A549 treated with AZD9567 at 1 μM for 4 hours (cell line): ENCODE measurements around the gene TMC5. TPM values are rescaled to one million over a fixed set of nuclear protein-coding genes. Genes with fewer than 3 reads are reported as not detected.

Experiments used
- total RNA-seq: library from RNA; stranded (reverse); fragments of 200-300 nt; extraction: Qiagen RNA extraction; gene quantifications from 5 replicates; pipeline ENCODE4 v1.2.3, GENCODE V29; 2022; ENCODE audit not compliant: insufficient read depth

TMC5 gene, protein sequence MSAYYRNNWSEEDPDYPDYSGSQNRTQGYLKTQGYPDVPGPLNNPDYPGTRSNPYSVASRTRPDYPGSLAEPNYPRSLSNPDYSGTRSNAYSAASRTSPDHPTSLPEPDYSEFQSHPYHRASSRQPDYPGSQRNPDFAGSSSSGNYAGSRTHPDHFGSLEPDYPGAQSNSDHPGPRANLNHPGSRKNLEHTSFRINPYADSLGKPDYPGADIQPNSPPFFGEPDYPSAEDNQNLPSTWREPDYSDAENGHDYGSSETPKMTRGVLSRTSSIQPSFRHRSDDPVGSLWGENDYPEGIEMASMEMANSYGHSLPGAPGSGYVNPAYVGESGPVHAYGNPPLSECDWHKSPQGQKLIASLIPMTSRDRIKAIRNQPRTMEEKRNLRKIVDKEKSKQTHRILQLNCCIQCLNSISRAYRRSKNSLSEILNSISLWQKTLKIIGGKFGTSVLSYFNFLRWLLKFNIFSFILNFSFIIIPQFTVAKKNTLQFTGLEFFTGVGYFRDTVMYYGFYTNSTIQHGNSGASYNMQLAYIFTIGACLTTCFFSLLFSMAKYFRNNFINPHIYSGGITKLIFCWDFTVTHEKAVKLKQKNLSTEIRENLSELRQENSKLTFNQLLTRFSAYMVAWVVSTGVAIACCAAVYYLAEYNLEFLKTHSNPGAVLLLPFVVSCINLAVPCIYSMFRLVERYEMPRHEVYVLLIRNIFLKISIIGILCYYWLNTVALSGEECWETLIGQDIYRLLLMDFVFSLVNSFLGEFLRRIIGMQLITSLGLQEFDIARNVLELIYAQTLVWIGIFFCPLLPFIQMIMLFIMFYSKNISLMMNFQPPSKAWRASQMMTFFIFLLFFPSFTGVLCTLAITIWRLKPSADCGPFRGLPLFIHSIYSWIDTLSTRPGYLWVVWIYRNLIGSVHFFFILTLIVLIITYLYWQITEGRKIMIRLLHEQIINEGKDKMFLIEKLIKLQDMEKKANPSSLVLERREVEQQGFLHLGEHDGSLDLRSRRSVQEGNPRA
- 3.2 to 5.8 TPM (median 4.7 TPM) in 5 replicates for total RNA-seq

GRCh38 chr16:19417640-19418039 is at the start of gene TMC5:
TSS of gene TMC5 (plus strand) at chr16:19417883. CDS start at chr16:19440039, 22,156 bp downstream.

DNA sequence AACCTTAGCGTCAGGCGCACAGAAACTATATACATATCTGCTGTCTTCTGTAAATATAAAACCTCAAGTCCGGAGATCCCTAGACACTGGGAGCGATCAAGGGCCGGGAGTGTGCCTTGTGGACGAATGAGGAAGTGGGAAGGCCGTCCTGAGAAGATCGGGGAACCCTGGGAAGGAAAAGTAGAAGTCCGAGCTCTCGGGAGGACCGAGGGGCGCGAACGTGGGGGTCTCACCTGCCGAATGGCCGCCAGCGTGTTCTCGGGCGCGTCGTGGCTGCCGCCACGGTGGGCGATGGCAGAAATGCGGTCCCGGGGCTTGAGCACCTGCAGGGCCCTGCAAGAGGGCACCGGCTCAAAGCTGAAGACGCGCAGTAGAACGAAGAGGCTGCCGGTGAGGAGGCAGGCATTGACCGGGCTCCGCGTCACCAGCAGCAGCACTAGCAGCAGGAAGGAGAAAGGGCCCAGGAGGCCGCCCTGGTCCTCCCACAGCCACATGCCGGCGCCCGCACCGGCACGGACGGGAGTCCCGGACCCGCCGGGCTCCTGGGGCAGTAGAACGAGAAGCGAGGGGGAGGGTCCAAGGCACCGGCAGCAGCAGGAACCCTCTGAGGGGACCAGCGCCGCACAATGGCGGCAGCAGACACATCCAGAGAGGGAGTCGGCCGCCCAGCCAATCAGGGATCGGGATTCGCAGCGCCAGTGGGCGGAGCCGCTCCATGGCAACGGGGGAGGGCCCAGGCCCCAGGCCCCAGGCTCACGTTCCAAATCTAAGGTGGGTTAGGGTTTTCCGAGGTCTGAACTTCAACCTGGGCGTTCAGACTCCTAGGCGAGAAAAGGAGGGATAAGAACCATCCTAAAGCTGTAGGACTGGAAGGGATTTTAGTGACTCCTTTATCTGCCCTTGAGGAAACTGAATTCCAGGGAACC is 104.1 kb downstream of the TMC5 start, which contains the start of gene GDE1:
TSS of gene GDE1 (minus strand) at position 628 of the 926 bp plus-strand sequence. CDS start at position 494, 134 bp downstream.

DNA sequence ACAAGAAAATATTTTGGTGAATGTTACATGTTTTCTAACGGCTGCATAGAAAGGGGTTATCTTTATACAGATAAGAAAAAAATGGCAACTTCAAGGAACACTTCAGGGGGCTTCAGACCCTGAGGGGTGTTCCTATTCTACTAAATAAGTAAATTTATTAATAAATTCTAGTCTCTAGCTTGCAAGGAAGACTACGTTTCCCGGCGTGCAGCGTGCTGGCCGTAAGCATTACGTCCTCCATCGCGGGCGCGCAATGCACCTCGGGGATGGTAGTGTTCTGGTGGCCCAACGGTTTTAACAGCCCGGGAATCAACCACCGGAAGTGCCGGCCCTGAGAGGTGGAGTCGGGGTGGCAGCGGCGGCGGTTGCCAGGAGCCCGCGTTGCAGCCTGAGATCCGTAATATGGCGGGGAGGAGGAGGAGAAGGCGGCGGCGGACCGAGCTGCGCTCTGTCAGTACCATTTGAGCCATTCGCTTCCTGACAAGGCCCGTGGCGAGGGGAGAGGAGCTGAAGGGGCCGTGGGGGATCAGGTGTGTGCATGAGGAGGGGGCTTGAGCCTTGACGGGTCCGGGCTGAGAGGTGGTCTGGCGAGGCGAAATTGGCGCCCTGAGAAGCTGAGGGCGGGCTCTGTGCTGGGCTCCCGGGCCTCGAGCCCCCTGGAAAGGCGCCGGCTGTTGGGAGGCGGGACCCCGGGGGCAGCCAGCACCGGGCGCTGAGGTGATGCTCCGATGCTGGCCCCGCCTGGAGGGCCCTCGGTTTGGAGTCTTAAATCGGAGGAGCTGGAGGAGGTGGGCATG is 106.1 kb downstream of the TMC5 start, which contains the start of gene CCP110:
TSS of gene CCP110 (plus strand) at position 384 of the 797 bp plus-strand sequence. CDS start 3,940 bp downstream, outside the sequence.

Other genes with a start within 250 kb of the TMC5 start
- gene SYT17, start 249.6 kb upstream of the TMC5 start, total RNA-seq = 9.0 to 21.1 TPM (median 10.4 TPM) in 5 replicates
- gene CLEC19A, start 132.2 kb upstream of the TMC5 start, total RNA-seq = 0.05 to 0.12 TPM (median 0.09 TPM) in 4 of 5 replicates, not detected in the other
- gene GDE1, start 104.2 kb downstream of the TMC5 start, total RNA-seq = 70.5 to 80.9 TPM (median 73.0 TPM) in 5 replicates
- gene CCP110, start 106.1 kb downstream of the TMC5 start, total RNA-seq = 7.5 to 10.3 TPM (median 10.1 TPM) in 5 replicates
- gene VPS35L, start 137.8 kb downstream of the TMC5 start, total RNA-seq = 27.0 to 38.7 TPM (median 27.7 TPM) in 5 replicates